ENCODE results near the gene TDO2.
"Not testable (repeated sequence)": the region's sequence is repeated elsewhere in the genome, so short reads cannot be mapped to it uniquely, and the experiment has no call there.

The TDO2 gene

DNA sequence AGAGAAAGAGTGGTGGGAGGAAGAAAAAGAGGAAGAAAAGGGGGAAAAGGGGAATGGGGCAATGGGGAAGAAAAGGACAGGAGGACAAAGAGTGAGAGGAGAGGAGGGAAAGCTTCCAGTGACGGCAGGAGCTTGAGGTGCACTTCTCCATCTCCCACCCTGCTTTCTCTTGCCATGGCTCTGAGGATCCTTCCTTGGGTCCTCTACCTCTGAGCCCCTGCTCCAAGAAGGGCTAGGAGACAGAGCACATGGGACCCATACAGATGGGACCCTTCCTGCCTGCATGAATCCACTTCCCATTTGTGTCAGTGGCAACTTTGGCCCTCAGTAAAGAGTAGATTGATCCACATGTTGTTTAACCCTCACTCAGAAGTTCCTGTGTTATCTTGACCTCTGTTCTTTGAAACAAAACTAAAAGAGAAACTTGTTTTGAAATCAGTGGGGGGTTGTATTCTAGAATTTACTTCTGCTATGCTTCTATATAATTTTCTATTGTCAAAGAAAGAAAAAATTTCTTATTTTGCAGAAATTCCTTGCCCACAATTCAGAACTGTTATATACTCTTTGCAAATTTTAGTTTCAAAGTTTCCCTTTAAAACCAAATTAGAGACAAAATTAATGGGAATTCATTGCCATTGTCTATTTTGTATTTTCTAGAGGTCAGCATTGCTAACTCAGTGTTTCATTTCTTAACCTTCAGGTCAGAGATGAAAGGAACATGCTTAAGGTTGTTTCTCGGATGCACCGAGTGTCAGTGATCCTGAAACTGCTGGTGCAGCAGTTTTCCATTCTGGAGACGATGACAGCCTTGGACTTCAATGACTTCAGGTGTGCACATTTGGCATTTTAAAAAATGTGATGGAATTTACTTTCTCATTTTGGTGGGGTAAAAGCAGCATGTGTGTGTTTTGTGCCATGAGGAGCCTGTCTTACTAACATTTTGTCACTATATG, 5.0 kb downstream of the TDO2 start:
- no peak for DNase-seq

DNA sequence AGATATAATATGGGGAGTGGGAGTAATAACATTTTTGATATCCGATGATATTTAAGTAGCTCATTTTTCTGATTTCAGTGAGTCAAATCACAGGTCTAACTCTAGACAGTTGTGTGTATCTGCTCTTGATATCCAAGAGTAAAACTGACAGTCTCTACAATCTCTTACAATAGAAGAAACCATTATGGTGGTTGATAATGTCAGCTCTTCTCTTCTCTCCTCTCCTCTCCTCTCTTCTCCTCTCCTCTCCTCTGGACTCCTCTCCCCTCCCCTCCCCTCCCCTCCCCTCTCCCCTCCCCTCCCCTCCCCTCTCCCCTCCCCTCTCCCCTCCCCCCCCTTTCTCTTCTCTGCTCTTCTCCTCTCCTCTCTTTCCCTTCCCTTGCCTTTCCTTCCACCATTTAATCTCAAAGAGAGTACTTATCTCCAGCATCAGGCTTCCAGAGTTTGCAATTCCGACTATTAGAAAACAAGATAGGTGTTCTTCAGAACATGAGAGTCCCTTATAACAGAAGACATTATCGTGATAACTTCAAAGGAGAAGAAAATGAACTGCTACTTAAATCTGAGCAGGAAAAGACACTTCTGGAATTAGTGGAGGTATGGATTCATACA, 6.2 kb downstream of the TDO2 start:
- no peak for DNase-seq

DNA sequence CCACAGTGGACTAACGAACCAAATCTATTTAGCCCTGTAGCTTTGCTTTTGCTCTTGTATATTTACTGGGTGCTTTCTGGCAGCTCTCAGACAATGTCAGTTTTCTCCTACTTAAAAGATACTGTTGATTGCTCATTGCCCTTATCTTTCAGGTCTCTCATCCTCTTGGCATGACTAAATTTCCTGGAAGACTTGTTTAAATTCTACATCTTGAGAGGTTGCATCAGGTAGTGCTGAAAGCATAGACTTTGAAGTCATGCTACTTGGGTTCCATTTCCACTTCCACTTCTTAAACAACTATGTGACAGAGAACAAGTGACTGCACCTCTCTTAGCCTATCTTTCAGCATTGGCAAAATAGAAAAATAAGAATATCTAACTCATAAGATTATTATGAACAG, 8.4 kb downstream of the TDO2 start:
- DNase-seq: no peak

GRCh38 chr4:155914782-155915181, 11.3 kb downstream of the TDO2 start:
- no peak for DNase-seq

- DNase-seq: no peak
Observed at GRCh38 chr4:155921597-155921996, 18.1 kb downstream of the TDO2 start.

DNA sequence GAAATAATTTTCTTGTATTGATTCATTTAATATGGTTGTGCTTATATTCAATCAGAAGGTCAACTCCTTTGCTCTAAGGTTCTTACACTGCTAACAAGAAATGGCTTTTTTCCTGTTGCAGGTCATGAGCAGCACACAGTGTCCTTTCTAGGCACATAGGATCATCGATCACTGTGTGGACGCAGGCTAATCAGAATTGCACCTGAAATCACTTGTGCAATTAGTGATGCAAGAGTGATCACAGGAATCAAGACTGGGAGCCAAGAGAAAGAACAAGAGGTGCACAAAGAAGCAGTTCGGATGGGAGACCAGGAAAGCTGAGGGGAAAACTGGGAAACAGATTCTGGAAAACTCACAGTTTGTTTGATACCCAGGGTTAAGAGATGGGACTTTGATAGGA, 21.1 kb downstream of the TDO2 start:
- DNase-seq: no peak

- DNase-seq: no peak
Observed at GRCh38 chr4:155929833-155930232, 26.3 kb downstream of the TDO2 start.

- no peak for DNase-seq
Observed at GRCh38 chr4:155930330-155930729, 26.8 kb downstream of the TDO2 start.

- no peak for DNase-seq
Observed at GRCh38 chr4:155931634-155932033, 28.1 kb downstream of the TDO2 start.

GRCh38 chr4:155934634-155935033, 31.1 kb downstream of the TDO2 start:
- not testable (repeated sequence) for DNase-seq

DNA sequence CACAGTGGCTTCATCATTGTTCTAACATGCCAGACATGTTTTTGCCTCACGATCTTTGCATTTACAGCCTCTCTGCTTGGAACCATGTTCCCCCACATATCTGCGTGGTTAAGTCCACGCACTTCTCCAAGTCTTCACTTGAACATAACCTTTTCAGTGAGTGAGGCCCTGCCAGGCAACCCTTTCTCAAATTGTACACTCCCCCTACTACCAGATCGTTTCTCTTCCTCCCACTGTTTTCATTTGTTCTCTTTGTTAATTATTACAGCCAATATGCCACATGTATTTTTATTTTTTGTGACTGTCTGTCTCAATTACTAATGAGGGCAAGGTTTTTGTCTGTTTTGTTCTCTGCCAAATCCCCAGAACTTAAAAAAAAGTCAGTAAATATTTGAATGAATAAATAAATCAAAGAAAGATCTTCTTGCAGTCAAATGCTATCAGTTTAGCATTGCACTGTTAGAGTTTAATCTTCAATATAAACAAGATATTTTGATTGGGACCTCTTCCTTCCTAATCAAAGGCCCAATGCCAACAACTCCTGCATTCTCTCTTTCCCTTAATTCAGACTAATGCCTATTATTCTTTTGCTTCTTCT, 32.0 kb downstream of the TDO2 start:
- no peak for DNase-seq

- DNase-seq: no peak
Observed at GRCh38 chr4:155941085-155941790, 37.7 kb downstream of the TDO2 start.

DNA sequence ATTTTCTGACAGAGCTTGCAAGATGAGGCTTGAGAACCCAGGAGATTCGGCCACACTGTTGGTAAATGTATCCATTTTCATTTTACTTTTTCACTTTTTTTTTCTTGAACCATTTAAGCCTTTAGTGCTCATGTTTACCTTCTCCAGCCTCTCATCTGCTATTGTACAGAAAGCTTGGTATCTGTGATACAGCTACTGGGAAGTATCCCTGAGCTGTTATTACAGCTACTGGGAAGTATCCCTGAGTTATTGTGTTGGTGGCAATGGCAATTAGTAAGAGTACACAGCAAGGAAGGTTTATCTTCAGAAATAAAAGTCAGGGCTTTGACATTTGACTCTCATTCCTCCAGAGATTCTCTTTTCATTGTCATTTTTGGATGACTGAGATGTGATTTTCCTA, 38.3 kb downstream of the TDO2 start:
- DNase-seq: no peak

- DNase-seq: no peak
Observed at GRCh38 chr4:155943605-155944291, 40.3 kb downstream of the TDO2 start.

DNA sequence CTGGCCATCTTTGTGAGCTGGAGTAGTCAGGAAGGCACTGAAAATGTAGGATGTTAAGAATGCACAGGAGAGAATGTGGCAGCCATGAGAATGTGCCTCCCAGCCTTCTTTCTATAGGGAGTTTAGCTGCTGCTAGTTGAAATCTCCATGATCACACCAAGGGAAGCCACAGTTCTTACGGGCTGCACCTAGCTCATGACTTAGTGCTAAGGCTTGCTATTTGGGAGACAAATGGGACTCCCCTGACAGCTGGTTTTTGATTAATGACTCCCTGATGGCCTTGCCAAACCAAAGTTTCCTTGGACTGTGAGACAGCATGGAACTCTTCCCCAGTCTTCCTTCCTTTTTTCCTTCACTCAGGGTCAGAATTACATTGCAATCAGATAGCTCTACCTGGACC, 41.0 kb downstream of the TDO2 start:
- DNase-seq: no peak

- DNase-seq: no peak
Observed at GRCh38 chr4:155946486-155946885, 43.0 kb downstream of the TDO2 start.

- DNase-seq: no peak
Observed at GRCh38 chr4:155948541-155948940, 45.0 kb downstream of the TDO2 start.

- no peak for DNase-seq
Observed at GRCh38 chr4:155950461-155950860, 47.0 kb downstream of the TDO2 start.

DNA sequence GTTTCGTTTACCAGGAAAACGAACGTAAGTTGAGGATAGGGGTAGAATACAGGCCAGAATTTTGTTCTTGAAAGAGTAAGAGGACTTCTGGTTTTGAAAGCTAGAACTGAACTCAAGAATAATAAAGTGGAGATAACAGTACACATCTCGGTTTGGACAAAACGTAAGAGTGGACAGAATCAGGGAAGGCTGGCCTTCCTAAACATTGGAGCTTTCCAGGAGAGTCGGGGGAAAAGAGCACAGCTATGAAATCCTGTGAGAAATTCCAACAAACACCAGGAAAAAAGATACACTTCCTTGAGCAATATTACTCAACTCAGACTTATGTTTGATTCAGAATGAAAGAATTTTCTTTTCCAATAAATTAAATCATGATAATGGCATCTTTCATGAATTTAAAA, 49.0 kb downstream of the TDO2 start:
- no peak for DNase-seq

- peak; percentile 38 for DNase-seq
Observed at GRCh38 chr4:155953151-155954117, 49.9 kb downstream of the TDO2 start, which contains the start of gene CTSO. Gene CTSO (minus strand): TSS chr4:155953866. CDS start chr4:155953847, 19 bp downstream.

- no peak for DNase-seq
Observed at GRCh38 chr4:155954118-155954685, 50.7 kb downstream of the TDO2 start.
